Thymus (tissue), 11 donors: ENCODE results near the gene DENND4C. TPM values are rescaled to one million over a fixed set of nuclear protein-coding genes. Genes with fewer than 3 reads are reported as not detected.
A peak's percentile ranks its signal among the peaks of the same experiment; 100 is the strongest.
"Not testable (repeated sequence)": the region's sequence is repeated elsewhere in the genome, so short reads cannot be mapped to it uniquely, and the experiment has no call there.

Experiments used
- DNase-seq, 9 donors: peaks; one replicate each; pipeline ENCODE4 v3.0.0-alpha.2; 2013; ENCODE audit warnings: low spot score in 9 of 9, low read depth in 6 of 9, missing footprints in 1 of 9
- H3K27ac ChIP-seq, 2 donors: one replicate each; pipeline ENCODE4 v1.5.1; 2013; ENCODE audit warnings: control low read depth in 1 of 2, low read depth in 1 of 2, low read length in 1 of 2, mild to moderate bottlenecking in 1 of 2, moderate library complexity in 1 of 2
- H3K27me3 ChIP-seq, 2 donors: one replicate each; pipeline ENCODE4 v1.5.1; 2013; ENCODE audit warnings: low read length in 1 of 2; ENCODE audit not compliant: control insufficient read depth in 2 of 2, insufficient read depth in 1 of 2
- H3K36me3 ChIP-seq, 2 donors: one replicate each; pipeline ENCODE4 v1.5.1; 2013; ENCODE audit warnings: low read length in 1 of 2, mild to moderate bottlenecking in 1 of 2, moderate library complexity in 1 of 2; ENCODE audit not compliant: control insufficient read depth in 2 of 2, insufficient read depth in 2 of 2
- H3K4me1 ChIP-seq, 2 donors: one replicate each; pipeline ENCODE4 v1.5.1; 2013; ENCODE audit warnings: low read length in 2 of 2; ENCODE audit not compliant: control insufficient read depth in 2 of 2, insufficient read depth in 2 of 2
- H3K4me3 ChIP-seq, 2 donors: one replicate each; pipeline ENCODE4 v1.5.1; 2013; ENCODE audit warnings: low read length in 2 of 2, control low read depth in 1 of 2, mild to moderate bottlenecking in 1 of 2
- H3K9me3 ChIP-seq, 2 donors: one replicate each; pipeline ENCODE4 v1.5.1; 2013; ENCODE audit warnings: low read length in 1 of 2, mild to moderate bottlenecking in 1 of 2; ENCODE audit not compliant: control insufficient read depth in 2 of 2, insufficient read depth in 1 of 2
- WGBS: extraction: QIAGEN DNeasy Blood & Tissue Kit; methylation state at CpG from one replicate; pipeline ENCODE4 v1.1.7; 2013; 5-methylcytosine and 5-hydroxymethylcytosine counted together
- polyA plus RNA-seq: library from polyadenylated mRNA; stranded (reverse); fragments of 200-250 nt; gene quantifications from one replicate; pipeline ENCODE4 v1.2.3, GENCODE V29; 2013
- total RNA-seq: library from RNA; stranded (reverse); fragments of 120-200 nt; gene quantifications from one replicate; pipeline ENCODE4 v1.2.4, GENCODE V29; 2013
- donor health status: healthy.

The DENND4C gene
- total and polyA plus RNA-seq, 2 donors, result 15.4 to 39.2 TPM

DNA sequence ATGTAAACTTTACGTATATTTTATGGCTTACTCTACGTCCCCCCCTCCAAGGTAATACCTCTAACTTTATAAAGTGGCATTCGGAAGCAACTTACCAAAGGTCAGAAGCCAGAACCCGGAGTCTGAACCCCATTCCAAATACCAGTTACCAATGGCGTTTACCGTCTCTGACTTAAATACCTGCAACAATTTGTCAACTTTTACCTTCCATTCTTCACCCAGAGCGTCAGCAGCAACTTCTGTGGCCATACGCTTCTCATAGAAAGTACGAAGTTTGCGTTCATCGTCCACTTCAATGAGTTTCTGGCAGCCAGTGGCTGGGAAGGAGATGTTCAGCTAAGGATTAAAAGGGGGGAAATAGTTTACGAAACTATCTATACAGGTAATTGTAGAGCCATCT lies 148.8 kb downstream of the DENND4C start:
- DNase-seq, result peak in 2 of 9 donors; percentile 2 to 13
- peak overlapping the region; percentile 95 to 98 for H3K27ac ChIP-seq
- H3K36me3 ChIP-seq, result peaks cover 33 to 50% of the 10 kb centered on the region in 2 donors
- WGBS, result 10% methylated on average over 12 of the region's 12 CpGs
- H3K9me3 ChIP-seq, result peaks cover 0 to 2% of the 10 kb centered on the region in 2 donors
- no peaks in the 10 kb centered on the region for H3K27me3 ChIP-seq
- peak overlapping the region; percentile 64 to 77 for H3K4me3 ChIP-seq
- H3K4me1 ChIP-seq, result peaks cover 12% of the 10 kb centered on the region in 2 donors

DNA sequence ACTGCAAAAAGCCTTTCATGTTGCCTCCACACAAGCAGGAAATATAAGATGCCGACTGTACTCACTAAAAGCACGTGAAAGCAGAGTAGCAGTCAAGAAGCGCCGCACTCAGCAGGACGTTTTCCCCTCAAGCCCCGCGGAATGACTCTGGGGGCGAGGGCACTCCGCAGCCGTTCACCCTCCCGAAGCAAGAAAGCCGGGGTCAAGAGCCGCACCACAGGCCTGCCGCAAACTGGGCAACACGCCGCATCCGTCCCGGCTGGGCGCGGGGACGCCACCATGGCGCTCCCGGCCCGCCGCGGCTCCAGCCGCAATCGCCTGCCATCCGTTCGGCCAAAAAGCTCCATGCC lies 149.2 kb downstream of the DENND4C start:
- peak overlapping the region; percentile 64 to 77 for H3K4me3 ChIP-seq
- H3K27ac ChIP-seq, result peak overlapping the region; percentile 95 to 98
- WGBS, result under 1% methylated on average over 30 of the region's 30 CpGs
- peaks cover 0 to 2% of the 10 kb centered on the region in 2 donors for H3K9me3 ChIP-seq
- no peaks in the 10 kb centered on the region for H3K27me3 ChIP-seq
- H3K4me1 ChIP-seq, result peaks cover 12% of the 10 kb centered on the region in 2 donors
- peak in 6 of 9 donors; percentile 29 to 79 (median 50) for DNase-seq
- H3K36me3 ChIP-seq, result peaks cover 29 to 47% of the 10 kb centered on the region in 2 donors

GRCh38 chr9:19380826-19381075 lies 150.3 kb downstream of the DENND4C start:
- Histone ChIP-seq H3K27me3 (no peaks in the 10 kb centered on the region), H3K36me3 (peaks cover 23 to 36% of the 10 kb centered on the region in 2 donors), H3K27ac (peak overlapping the region; percentile 95 to 98), H3K9me3 (peaks cover 0 to 2% of the 10 kb centered on the region in 2 donors), H3K4me3 (peak overlapping the region; percentile 64 to 77), H3K4me1 (peaks cover 12% of the 10 kb centered on the region in 2 donors)
- peak in 2 of 9 donors; percentile 3 to 7 for DNase-seq
- WGBS, result 61% methylated on average over 6 of the region's 6 CpGs

DNA sequence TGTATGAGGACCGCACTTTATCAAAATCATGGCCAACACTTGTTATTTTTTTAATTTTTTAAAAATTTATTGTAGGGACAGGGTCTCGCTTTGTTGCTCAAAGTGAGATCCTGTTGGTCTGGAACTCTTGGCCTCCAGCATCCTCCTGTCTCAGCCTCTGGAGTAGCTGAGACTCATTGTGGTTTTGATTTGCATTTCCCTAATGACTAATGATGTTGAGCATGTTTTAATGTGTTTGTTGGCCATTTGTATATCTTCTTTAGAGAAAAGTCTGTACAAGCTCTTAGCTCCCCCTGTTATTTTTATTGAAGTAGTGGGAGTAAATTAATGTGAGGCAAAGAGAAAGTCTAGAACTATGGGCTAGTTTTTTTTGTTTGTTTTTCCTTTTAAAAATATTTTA lies 151.2 kb downstream of the DENND4C start:
- H3K27ac ChIP-seq, result no peak overlapping the region
- H3K9me3 ChIP-seq, result peaks cover 0 to 2% of the 10 kb centered on the region in 2 donors
- WGBS, result 98% methylated on average over 2 of the region's 2 CpGs
- DNase-seq, result no peak
- H3K4me1 ChIP-seq, result peaks cover 12% of the 10 kb centered on the region in 2 donors
- H3K27me3 ChIP-seq, result no peaks in the 10 kb centered on the region
- no peak overlapping the region for H3K4me3 ChIP-seq
- peaks cover 16 to 27% of the 10 kb centered on the region in 2 donors for H3K36me3 ChIP-seq

GRCh38 chr9:19385212-19385611 lies 154.7 kb downstream of the DENND4C start:
- 98% methylated on average over 14 of the region's 14 CpGs for WGBS
- not testable (repeated sequence) for DNase-seq

GRCh38 chr9:19385786-19386501 lies 155.5 kb downstream of the DENND4C start:
- Histone ChIP-seq H3K4me3 (no peak overlapping the region), H3K27me3 (no peaks in the 10 kb centered on the region), H3K9me3 (no peaks in the 10 kb centered on the region), H3K4me1 (peaks cover 0 to 2% of the 10 kb centered on the region in 2 donors), H3K27ac (no peak overlapping the region), H3K36me3 (no peaks in the 10 kb centered on the region)
- DNase-seq, result no peak
- WGBS, result 97% methylated on average over 6 of the region's 6 CpGs

More at GRCh38 chr9:19385212-19385611, 154.7 kb downstream of the DENND4C start:
- H3K4me3 ChIP-seq, H3K27me3 ChIP-seq, H3K4me1 ChIP-seq, H3K27ac ChIP-seq, H3K36me3 ChIP-seq, H3K9me3 ChIP-seq: not testable (repeated sequence)

- Histone ChIP-seq H3K27ac (no peak overlapping the region), H3K4me3 (no peak overlapping the region), H3K36me3 (no peaks in the 10 kb centered on the region), H3K4me1 (no peaks in the 10 kb centered on the region), H3K27me3 (no peaks in the 10 kb centered on the region), H3K9me3 (no peaks in the 10 kb centered on the region)
- DNase-seq, result no peak
- WGBS, result 77% methylated on average over 2 of the region's 2 CpGs
These were observed 156.1 kb downstream of the DENND4C start for GRCh38 chr9:19386502-19387044.

DNA sequence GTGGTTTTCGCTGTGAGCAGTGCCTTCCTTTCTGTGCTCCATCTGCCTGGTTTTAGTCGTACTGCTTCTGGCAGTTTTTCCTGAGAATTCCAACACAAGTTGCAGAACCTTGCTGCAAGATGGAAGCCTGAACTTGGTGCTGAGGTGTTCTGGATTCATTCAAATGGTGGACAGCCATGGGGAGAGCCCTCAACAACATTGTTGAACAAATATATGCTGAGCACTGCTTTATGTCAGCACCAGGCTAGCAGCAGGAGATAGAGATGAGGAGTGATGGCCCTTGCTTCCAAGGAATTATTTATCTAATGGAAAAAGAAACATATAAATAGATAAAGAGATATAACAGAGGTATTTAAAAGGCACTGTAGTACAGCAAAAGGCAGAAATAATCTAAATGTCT lies 156.8 kb downstream of the DENND4C start:
- 90% methylated on average over 2 of the region's 2 CpGs for WGBS
- Histone ChIP-seq H3K36me3 (no peaks in the 10 kb centered on the region), H3K27me3 (no peaks in the 10 kb centered on the region), H3K27ac (no peak overlapping the region), H3K4me3 (no peak overlapping the region), H3K4me1 (no peaks in the 10 kb centered on the region), H3K9me3 (no peaks in the 10 kb centered on the region)
- no peak for DNase-seq

- 98% methylated on average over 4 of the region's 4 CpGs for WGBS
- not testable (repeated sequence) for H3K27ac ChIP-seq, H3K36me3 ChIP-seq, DNase-seq, H3K4me1 ChIP-seq, H3K9me3 ChIP-seq, H3K27me3 ChIP-seq, H3K4me3 ChIP-seq
These were observed 159.0 kb downstream of the DENND4C start for GRCh38 chr9:19389539-19389938.
